HK-2 (cell line): Measurements from ENCODE around the gene SCARB1.

Experiments used
- DNase-seq: peaks from one replicate; pipeline ENCODE4 v3.0.0-alpha.2; 2018; ENCODE audit not compliant: unreplicated experiment

Gene SCARB1

GRCh38 chr12:124821252-124822200, 42.1 kb downstream of the SCARB1 start:
- no peak for DNase-seq

- DNase-seq, result no peak
These were observed 43.5 kb downstream of the SCARB1 start for GRCh38 chr12:124820199-124820598.

- no peak for DNase-seq
These were observed 44.1 kb downstream of the SCARB1 start for GRCh38 chr12:124819525-124819924.

GRCh38 chr12:124819080-124819479, 44.6 kb downstream of the SCARB1 start:
- DNase-seq, result no peak

GRCh38 chr12:124817076-124818000, 46.3 kb downstream of the SCARB1 start:
- no peak for DNase-seq

- DNase-seq, result no peak
These were observed 47.3 kb downstream of the SCARB1 start for GRCh38 chr12:124816295-124816854.

GRCh38 chr12:124814741-124815613, 48.7 kb downstream of the SCARB1 start:
- DNase-seq, result no peak

GRCh38 chr12:124813782-124814181, 49.9 kb downstream of the SCARB1 start:
- no peak for DNase-seq

GRCh38 chr12:124812979-124813378, 50.7 kb downstream of the SCARB1 start:
- DNase-seq, result no peak

- DNase-seq, result no peak
These were observed 51.3 kb downstream of the SCARB1 start for GRCh38 chr12:124812356-124812755.

- no peak for DNase-seq
These were observed 52.0 kb downstream of the SCARB1 start for GRCh38 chr12:124811633-124812032.

GRCh38 chr12:124809878-124810277, 53.8 kb downstream of the SCARB1 start:
- DNase-seq, result no peak

- no peak for DNase-seq
These were observed 54.3 kb downstream of the SCARB1 start for GRCh38 chr12:124809391-124809790.

- no peak for DNase-seq
These were observed 55.4 kb downstream of the SCARB1 start for GRCh38 chr12:124808272-124808671.

GRCh38 chr12:124805876-124806668, 57.6 kb downstream of the SCARB1 start:
- no peak for DNase-seq

- no peak for DNase-seq
These were observed 58.6 kb downstream of the SCARB1 start for GRCh38 chr12:124805050-124805449.

GRCh38 chr12:124804011-124804621, 59.5 kb downstream of the SCARB1 start:
- peak; percentile 22 for DNase-seq

- DNase-seq, result no peak
These were observed 61.3 kb downstream of the SCARB1 start for GRCh38 chr12:124802361-124802760.

GRCh38 chr12:124800506-124800905, 63.2 kb downstream of the SCARB1 start:
- DNase-seq, result no peak

- DNase-seq, result no peak
These were observed 66.3 kb downstream of the SCARB1 start for GRCh38 chr12:124797321-124797720.
